GM20000 (cell line): ENCODE measurements around the gene COX7B2.

Source experiments
- DNase-seq: peaks from one replicate; pipeline ENCODE4 v3.0.0; 2012; ENCODE audit warnings: low spot score
- CTCF ChIP-seq: IDR thresholded peaks from 2 replicates; pipeline ENCODE4 v1.5.1; 2012; ENCODE audit warnings: mild to moderate bottlenecking, control low read depth; ENCODE audit errors: extremely low read depth, missing control alignments

COX7B2 gene

GRCh38 chr4:46949822-46950221 lies 40.8 kb upstream of the COX7B2 start:
- no peak for DNase-seq
- TF ChIP-seq CTCF = no peak

GRCh38 chr4:46947541-46947940 lies 38.5 kb upstream of the COX7B2 start:
- no peak for DNase-seq
- TF ChIP-seq CTCF = no peak

GRCh38 chr4:46946919-46947536 lies 38.0 kb upstream of the COX7B2 start:
- no peak for DNase-seq
- TF ChIP-seq CTCF = no peak

- no peak for DNase-seq
- no peak for TF ChIP-seq CTCF
Observed at GRCh38 chr4:46945062-46945461, 36.0 kb upstream of the COX7B2 start.

GRCh38 chr4:46944345-46944744 lies 35.3 kb upstream of the COX7B2 start:
- TF ChIP-seq CTCF = no peak
- no peak for DNase-seq

- DNase-seq = peak; percentile 3
- no peak for TF ChIP-seq CTCF
Observed at GRCh38 chr4:46937493-46937892, 28.4 kb upstream of the COX7B2 start.

GRCh38 chr4:46934726-46935125 lies 25.7 kb upstream of the COX7B2 start:
- no peak for DNase-seq
- TF ChIP-seq CTCF = no peak
